ENCODE results near the gene MAML1. TPM values are rescaled to one million over a fixed set of nuclear protein-coding genes. Genes with fewer than 3 reads are reported as not detected.
A peak's percentile ranks its signal among the peaks of the same experiment; 100 is the strongest.

MAML1 gene
- polyA plus RNA-seq, 1 of the 3 experiments (the other 2 are of a cell fraction), result 8.1 TPM

- no peak for DNase-seq
- Histone ChIP-seq H3K9me3 (no peaks in the 10 kb centered on the region), H3K4me2 (peak overlapping the region; percentile 82; the same call in 1 of the 2 replicates), H4K20me1 (ENCODE audit: insufficient read depth) (peaks cover 17% of the 10 kb centered on the region), H3K27ac (ENCODE audit: low read depth in 2 of 2, low read length in 1 of 2) (no peak overlapping the region; a peak in 1 of 4 replicates), H3K79me2 (ENCODE audit: insufficient read depth) (peaks cover 46% of the 10 kb centered on the region), H2AFZ (ENCODE audit: low read depth) (no peak overlapping the region), H3K9ac (no peak overlapping the region), H3K9me2 (no peaks in the 10 kb centered on the region), H3F3A (replicated peaks; ENCODE audit: insufficient read depth) (peaks cover 17% of the 10 kb centered on the region), H3K4me3 (ENCODE audit: low read depth in 2 of 2, low read length in 1 of 2) (no peak overlapping the region), H3K36me3 (replicated peaks in 1 of 2; ENCODE audit: control insufficient read depth in 1 of 2, insufficient read depth in 2 of 2, low read length in 1 of 2) (peaks cover 0 to 5% of the 10 kb centered on the region in 2 experiments), H3K27me3 (ENCODE audit: insufficient read depth) (no peaks in the 10 kb centered on the region), H3K4me1 (ENCODE audit: control insufficient read depth in 1 of 2, insufficient read depth in 2 of 2, low read depth in 1 of 2, low read length in 1 of 2) (peaks cover 4 to 5% of the 10 kb centered on the region in 2 experiments; a peak in 2 of 4 replicates)
- 96% methylated on average over 3 of the region's 3 CpGs for WGBS (ENCODE audit: low lambda C conversion rate)
- ChIA-PET POLR2A (interaction anchor here (0.6 to 2.6 kb wide), 2 partner anchors 15 to 19 kb away, joined by 3 to 8 read pairs; no protein-coding TSS in a partner anchor), CTCF (interaction anchor here (1.1 kb wide), 1 partner anchor 17 kb away, joined by 3 read pairs; no protein-coding TSS in a partner anchor)
- TF ChIP-seq JUND (IDR thresholded peaks at IDR 0.05) (no peak), TCF12 (IDR thresholded peaks at IDR 0.05) (no peak), TAF1 (IDR thresholded peaks at IDR 0.05; ENCODE audit: borderline replicate concordance, low read depth, low read length) (no peak), RFX5 (IDR thresholded peaks at IDR 0.05; ENCODE audit: low read length) (no peak), YY1 (IDR thresholded peaks at IDR 0.05; ENCODE audit: low read depth) (no peak), RCOR1 (IDR thresholded peaks at IDR 0.05; ENCODE audit: low read length) (no peak), MXI1 (IDR thresholded peaks at IDR 0.05; ENCODE audit: low read depth, low read length) (no peak), RAD21 (IDR thresholded peaks at IDR 0.05; ENCODE audit: low read length) (no peak), NFIC (IDR thresholded peaks at IDR 0.05; ENCODE audit: borderline replicate concordance) (no peak), GATA2 (CRISPR knock-in tag; IDR thresholded peaks at IDR 0.05) (no peak), POLR2AphosphoS5 (IDR thresholded peaks at IDR 0.05; ENCODE audit: low read depth, low read length) (no peak), TEAD4 (IDR thresholded peaks at IDR 0.05; ENCODE audit: borderline replicate concordance, insufficient read depth) (no peak), FOXM1 (IDR thresholded peaks at IDR 0.05; ENCODE audit: low read depth) (no peak), MAX (IDR thresholded peaks at IDR 0.05; ENCODE audit: low read depth) (no peak)
- TF ChIP-seq, protein P1, sequence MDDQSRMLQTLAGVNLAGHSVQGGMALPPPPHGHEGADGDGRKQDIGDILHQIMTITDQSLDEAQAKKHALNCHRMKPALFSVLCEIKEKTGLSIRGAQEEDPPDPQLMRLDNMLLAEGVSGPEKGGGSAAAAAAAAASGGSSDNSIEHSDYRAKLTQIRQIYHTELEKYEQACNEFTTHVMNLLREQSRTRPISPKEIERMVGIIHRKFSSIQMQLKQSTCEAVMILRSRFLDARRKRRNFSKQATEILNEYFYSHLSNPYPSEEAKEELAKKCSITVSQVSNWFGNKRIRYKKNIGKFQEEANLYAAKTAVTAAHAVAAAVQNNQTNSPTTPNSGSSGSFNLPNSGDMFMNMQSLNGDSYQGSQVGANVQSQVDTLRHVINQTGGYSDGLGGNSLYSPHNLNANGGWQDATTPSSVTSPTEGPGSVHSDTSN (IDR thresholded peaks at IDR 0.05), result no peak
- TF ChIP-seq, protein P2, sequence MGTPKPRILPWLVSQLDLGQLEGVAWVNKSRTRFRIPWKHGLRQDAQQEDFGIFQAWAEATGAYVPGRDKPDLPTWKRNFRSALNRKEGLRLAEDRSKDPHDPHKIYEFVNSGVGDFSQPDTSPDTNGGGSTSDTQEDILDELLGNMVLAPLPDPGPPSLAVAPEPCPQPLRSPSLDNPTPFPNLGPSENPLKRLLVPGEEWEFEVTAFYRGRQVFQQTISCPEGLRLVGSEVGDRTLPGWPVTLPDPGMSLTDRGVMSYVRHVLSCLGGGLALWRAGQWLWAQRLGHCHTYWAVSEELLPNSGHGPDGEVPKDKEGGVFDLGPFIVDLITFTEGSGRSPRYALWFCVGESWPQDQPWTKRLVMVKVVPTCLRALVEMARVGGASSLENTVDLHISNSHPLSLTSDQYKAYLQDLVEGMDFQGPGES (IDR thresholded peaks at IDR 0.05; ENCODE audit: low read depth, low read length), result no peak
Observed at GRCh38 chr5:179696603-179697002, 36.0 kb upstream of the MAML1 start.

DNA sequence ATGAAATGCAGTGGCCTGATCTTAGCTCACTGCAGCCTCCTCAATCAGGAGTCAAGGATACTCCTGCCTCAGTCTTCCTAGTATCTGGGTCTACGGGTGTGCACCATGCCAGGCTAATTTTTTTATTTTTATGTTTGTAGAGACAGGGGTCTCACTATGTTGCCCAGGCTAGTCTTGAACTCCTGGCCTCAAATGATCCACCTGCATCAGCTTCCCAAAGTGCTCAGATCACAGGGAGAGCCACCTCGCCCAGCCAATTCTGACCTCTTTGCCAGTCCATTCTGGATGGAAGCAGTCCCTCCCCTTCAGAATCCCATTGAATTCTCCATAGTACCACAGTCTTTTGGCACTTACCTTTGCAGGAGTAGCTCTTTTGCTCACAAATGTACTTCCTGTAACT, 35.5 kb upstream of the MAML1 start:
- no peak for DNase-seq
- peak overlapping the region; percentile 82 for H3K4me2 ChIP-seq
- H3K4me1 ChIP-seq (ENCODE audit: control insufficient read depth in 1 of 2, insufficient read depth in 2 of 2, low read depth in 1 of 2, low read length in 1 of 2), result peaks cover 4 to 5% of the 10 kb centered on the region in 2 experiments; a peak in 2 of 4 replicates
- H3K27ac ChIP-seq (ENCODE audit: low read depth in 2 of 2, low read length in 1 of 2), result peak overlapping the region in 1 of 2 experiments; percentile 96; a peak in 1 of 4 replicates
- H3K9me2 ChIP-seq, result no peaks in the 10 kb centered on the region
- H4K20me1 ChIP-seq (ENCODE audit: insufficient read depth), result peaks cover 22% of the 10 kb centered on the region
- H2AFZ ChIP-seq (ENCODE audit: low read depth), result no peak overlapping the region; the same call in 1 of the 2 replicates
- H3K79me2 ChIP-seq (ENCODE audit: insufficient read depth), result peaks cover 51% of the 10 kb centered on the region
- peak overlapping the region in 1 of 2 experiments; percentile 74; a peak in 1 of 4 replicates for H3K4me3 ChIP-seq (ENCODE audit: low read depth in 2 of 2, low read length in 1 of 2)
- ChIA-PET POLR2A (interaction anchor here (2.6 kb wide), 1 partner anchor 19 kb away, joined by 8 read pairs; no protein-coding TSS in a partner anchor), CTCF (interaction anchor here (0.7 to 1.1 kb wide), 3 partner anchors 17 to 99 kb away, joined by 3 read pairs; partner anchors contain the start of gene MAML1)
- H3K36me3 ChIP-seq (replicated peaks in 1 of 2; ENCODE audit: control insufficient read depth in 1 of 2, insufficient read depth in 2 of 2, low read length in 1 of 2), result peaks cover 0 to 9% of the 10 kb centered on the region in 2 experiments
- whole genome bisulfite sequencing (ENCODE audit: low lambda C conversion rate), result 93% methylated on average over 2 of the region's 2 CpGs
- H3K9ac ChIP-seq, result 0 out of 2 replicates have a peak overlapping the region, but pooled peaks have one; percentile 99
- no peaks in the 10 kb centered on the region for H3K27me3 ChIP-seq (ENCODE audit: insufficient read depth)
- no peaks in the 10 kb centered on the region for H3K9me3 ChIP-seq
- peaks cover 17% of the 10 kb centered on the region for H3F3A ChIP-seq (replicated peaks; ENCODE audit: insufficient read depth)
- TF ChIP-seq, protein P2 (IDR thresholded peaks at IDR 0.05; ENCODE audit: low read depth, low read length), result no peak
- TF ChIP-seq RCOR1 (IDR thresholded peaks at IDR 0.05; ENCODE audit: low read length), result no peak
- TF ChIP-seq TAF1 (IDR thresholded peaks at IDR 0.05; ENCODE audit: borderline replicate concordance, low read depth, low read length), result no peak
- TF ChIP-seq FOXJ3 (CRISPR knock-in tag; IDR thresholded peaks at IDR 0.05), result no peak
- no peak for TF ChIP-seq SIN3A (IDR thresholded peaks at IDR 0.05; ENCODE audit: borderline replicate concordance, low read depth, low read length)
- no peak for TF ChIP-seq MAX (IDR thresholded peaks at IDR 0.05; ENCODE audit: low read depth)
- no peak for TF ChIP-seq FOSL2 (IDR thresholded peaks at IDR 0.05; ENCODE audit: borderline replicate concordance, low read depth)
- no peak for TF ChIP-seq POLR2AphosphoS5 (IDR thresholded peaks at IDR 0.05; ENCODE audit: low read depth, low read length)
- no peak for TF ChIP-seq RAD21 (IDR thresholded peaks at IDR 0.05; ENCODE audit: low read length)
- TF ChIP-seq CHD2 (IDR thresholded peaks at IDR 0.05; ENCODE audit: low read length, partially characterized antibody), result no peak
- TF ChIP-seq, protein P3, sequence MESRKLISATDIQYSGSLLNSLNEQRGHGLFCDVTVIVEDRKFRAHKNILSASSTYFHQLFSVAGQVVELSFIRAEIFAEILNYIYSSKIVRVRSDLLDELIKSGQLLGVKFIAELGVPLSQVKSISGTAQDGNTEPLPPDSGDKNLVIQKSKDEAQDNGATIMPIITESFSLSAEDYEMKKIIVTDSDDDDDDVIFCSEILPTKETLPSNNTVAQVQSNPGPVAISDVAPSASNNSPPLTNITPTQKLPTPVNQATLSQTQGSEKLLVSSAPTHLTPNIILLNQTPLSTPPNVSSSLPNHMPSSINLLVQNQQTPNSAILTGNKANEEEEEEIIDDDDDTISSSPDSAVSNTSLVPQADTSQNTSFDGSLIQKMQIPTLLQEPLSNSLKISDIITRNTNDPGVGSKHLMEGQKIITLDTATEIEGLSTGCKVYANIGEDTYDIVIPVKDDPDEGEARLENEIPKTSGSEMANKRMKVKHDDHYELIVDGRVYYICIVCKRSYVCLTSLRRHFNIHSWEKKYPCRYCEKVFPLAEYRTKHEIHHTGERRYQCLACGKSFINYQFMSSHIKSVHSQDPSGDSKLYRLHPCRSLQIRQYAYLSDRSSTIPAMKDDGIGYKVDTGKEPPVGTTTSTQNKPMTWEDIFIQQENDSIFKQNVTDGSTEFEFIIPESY (IDR thresholded peaks at IDR 0.05; ENCODE audit: borderline replicate concordance, low read depth), result no peak
- TF ChIP-seq JUND (IDR thresholded peaks at IDR 0.05), result no peak
- no peak for TF ChIP-seq MXI1 (IDR thresholded peaks at IDR 0.05; ENCODE audit: low read depth, low read length)

Data from SK-N-SH (cell line).